ENCODE measurements around the gene SPIRE2.
A peak's percentile ranks its signal among the peaks of the same experiment; 100 is the strongest.
"Not testable (repeated sequence)": the region's sequence is repeated elsewhere in the genome, so short reads cannot be mapped to it uniquely, and the experiment has no call there.

SPIRE2 gene

GRCh38 chr16:89801800-89802199 lies 26.5 kb upstream of the SPIRE2 start:
- no peak for DNase-seq (ENCODE audit: extremely low read depth, insufficient read length)
- TF ChIP-seq CTCF (IDR thresholded peaks at IDR 0.05; ENCODE audit: insufficient read depth, low read length, poor library complexity, severe bottlenecking) = no peak
- Histone ChIP-seq H3K4me3 (replicated peaks; ENCODE audit: low read depth, low read length) (no peak overlapping the region), H3K36me3 (ENCODE audit: control insufficient read depth, insufficient read depth, low read length) (peaks cover 17% of the 10 kb centered on the region), H3K27me3 (replicated peaks; ENCODE audit: control insufficient read depth, insufficient read depth, low read length) (no peaks in the 10 kb centered on the region)

GRCh38 chr16:89805136-89805905 lies 23.0 kb upstream of the SPIRE2 start:
- no peak for TF ChIP-seq CTCF (IDR thresholded peaks at IDR 0.05; ENCODE audit: insufficient read depth, low read length, poor library complexity, severe bottlenecking)

GRCh38 chr16:89806589-89807193 lies 21.6 kb upstream of the SPIRE2 start:
- H3K27me3 ChIP-seq (replicated peaks; ENCODE audit: control insufficient read depth, insufficient read depth, low read length); H3K4me3 ChIP-seq (replicated peaks; ENCODE audit: low read depth, low read length); DNase-seq (ENCODE audit: extremely low read depth, insufficient read length): not testable (repeated sequence)
- H3K36me3 ChIP-seq (ENCODE audit: control insufficient read depth, insufficient read depth, low read length) = peaks cover 10% of the 10 kb centered on the region

More at GRCh38 chr16:89805136-89805905, 23.0 kb upstream of the SPIRE2 start:
- Histone ChIP-seq H3K27me3 (replicated peaks; ENCODE audit: control insufficient read depth, insufficient read depth, low read length) (no peaks in the 10 kb centered on the region), H3K36me3 (ENCODE audit: control insufficient read depth, insufficient read depth, low read length) (peaks cover 10% of the 10 kb centered on the region), H3K4me3 (replicated peaks; ENCODE audit: low read depth, low read length) (no peak overlapping the region)
- no peak for DNase-seq (ENCODE audit: extremely low read depth, insufficient read length)

- Histone ChIP-seq H3K36me3 (ENCODE audit: control insufficient read depth, insufficient read depth, low read length) (peaks cover 7% of the 10 kb centered on the region), H3K4me3 (replicated peaks; ENCODE audit: low read depth, low read length) (no peak overlapping the region), H3K27me3 (replicated peaks; ENCODE audit: control insufficient read depth, insufficient read depth, low read length) (no peaks in the 10 kb centered on the region)
- DNase-seq (ENCODE audit: extremely low read depth, insufficient read length) = no peak
- no peak for TF ChIP-seq CTCF (IDR thresholded peaks at IDR 0.05; ENCODE audit: insufficient read depth, low read length, poor library complexity, severe bottlenecking)
These were observed 19.8 kb upstream of the SPIRE2 start for GRCh38 chr16:89808475-89808874.

GRCh38 chr16:89811321-89811720 lies 17.0 kb upstream of the SPIRE2 start:
- Histone ChIP-seq H3K4me3 (replicated peaks; ENCODE audit: low read depth, low read length) (no peak overlapping the region), H3K36me3 (ENCODE audit: control insufficient read depth, insufficient read depth, low read length) (peaks cover 4% of the 10 kb centered on the region), H3K27me3 (replicated peaks; ENCODE audit: control insufficient read depth, insufficient read depth, low read length) (no peaks in the 10 kb centered on the region)
- TF ChIP-seq CTCF (IDR thresholded peaks at IDR 0.05; ENCODE audit: insufficient read depth, low read length, poor library complexity, severe bottlenecking) = no peak
- no peak for DNase-seq (ENCODE audit: extremely low read depth, insufficient read length)

GRCh38 chr16:89815639-89816348 lies 12.5 kb upstream of the SPIRE2 start:
- no peaks in the 10 kb centered on the region for H3K27me3 ChIP-seq (replicated peaks; ENCODE audit: control insufficient read depth, insufficient read depth, low read length)
- no peaks in the 10 kb centered on the region; the same call in 1 of the 2 replicates for H3K36me3 ChIP-seq (ENCODE audit: control insufficient read depth, insufficient read depth, low read length)
- DNase-seq (ENCODE audit: extremely low read depth, insufficient read length) = peak; percentile 53
- no peak for TF ChIP-seq CTCF (IDR thresholded peaks at IDR 0.05; ENCODE audit: insufficient read depth, low read length, poor library complexity, severe bottlenecking)
- H3K4me3 ChIP-seq (replicated peaks; ENCODE audit: low read depth, low read length) = peak overlapping the region; percentile 86

- not testable (repeated sequence) for H3K4me3 ChIP-seq (replicated peaks; ENCODE audit: low read depth, low read length); H3K27me3 ChIP-seq (replicated peaks; ENCODE audit: control insufficient read depth, insufficient read depth, low read length); DNase-seq (ENCODE audit: extremely low read depth, insufficient read length); H3K36me3 ChIP-seq (ENCODE audit: control insufficient read depth, insufficient read depth, low read length)
These were observed 9.3 kb upstream of the SPIRE2 start for GRCh38 chr16:89818851-89819403.

- not testable (repeated sequence) for DNase-seq (ENCODE audit: extremely low read depth, insufficient read length); H3K4me3 ChIP-seq (replicated peaks; ENCODE audit: low read depth, low read length); H3K36me3 ChIP-seq (ENCODE audit: control insufficient read depth, insufficient read depth, low read length); H3K27me3 ChIP-seq (replicated peaks; ENCODE audit: control insufficient read depth, insufficient read depth, low read length)
These were observed 8.8 kb upstream of the SPIRE2 start for GRCh38 chr16:89819448-89819847.
